ENCODE data around the gene CORT.
"Not testable (repeated sequence)": the region's sequence is repeated elsewhere in the genome, so short reads cannot be mapped to it uniquely, and the experiment has no call there.

The CORT gene

GRCh38 chr1:10457462-10457861 lies 7.6 kb downstream of the CORT start:
- H4K91ac ChIP-seq (ENCODE audit: low read depth, low read length, poor library complexity); H3K9ac ChIP-seq (ENCODE audit: low read depth, low read length, poor library complexity); H4K8ac ChIP-seq (ENCODE audit: low read depth, low read length); H2BK15ac ChIP-seq (ENCODE audit: low read length); H2AFZ ChIP-seq (ENCODE audit: low read length); H3K4ac ChIP-seq (ENCODE audit: low read length); H2BK5ac ChIP-seq (ENCODE audit: low read length); H3K23ac ChIP-seq (ENCODE audit: low read depth, low read length, poor library complexity); H3K9me3 ChIP-seq (replicated peaks in 1 of 2; ENCODE audit: control insufficient read depth in 2 of 2, insufficient read depth in 1 of 2, low read depth in 1 of 2, low read length in 2 of 2); H3K18ac ChIP-seq (ENCODE audit: low read length); H3K4me1 ChIP-seq (ENCODE audit: control insufficient read depth in 2 of 2, insufficient read depth in 1 of 2, low read depth in 1 of 2, low read length in 2 of 2); H2BK12ac ChIP-seq (ENCODE audit: low read length); H2BK120ac ChIP-seq (ENCODE audit: low read depth, low read length); H3K14ac ChIP-seq (ENCODE audit: low read length); DNase-seq (ENCODE audit: low spot score); H3K79me1 ChIP-seq (ENCODE audit: low read depth, low read length); H3K27ac ChIP-seq (replicated peaks; ENCODE audit: low read length); H3K4me2 ChIP-seq (ENCODE audit: insufficient read depth, low read length, poor library complexity, severe bottlenecking); H3K27me3 ChIP-seq (ENCODE audit: control insufficient read depth in 3 of 3, insufficient read depth in 3 of 3, low read depth in 1 of 3, low read length in 3 of 3); H3K4me3 ChIP-seq (ENCODE audit: low read length in 2 of 2); H2AK5ac ChIP-seq (ENCODE audit: low read depth, low read length): not testable (repeated sequence)
- peaks cover 15 to 41% of the 10 kb centered on the region in 2 donors for H3K36me3 ChIP-seq (replicated peaks in 1 of 2; ENCODE audit: control insufficient read depth in 2 of 2, insufficient read depth in 2 of 2, low read length in 2 of 2)
- WGBS, 2 donors (ENCODE audit: extremely low coverage in 2 of 2, insufficient read length in 2 of 2, insufficient replicate concordance in 1 of 2), result no CpG with 5 or more reads among the region's 7 CpGs

- Histone ChIP-seq H3K4me2 (ENCODE audit: insufficient read depth, low read length, poor library complexity, severe bottlenecking) (no peak overlapping the region), H4K8ac (ENCODE audit: low read depth, low read length) (no peak overlapping the region), H2AK5ac (ENCODE audit: low read depth, low read length) (no peak overlapping the region), H2AFZ (ENCODE audit: low read length) (no peak overlapping the region), H3K9ac (ENCODE audit: low read depth, low read length, poor library complexity) (no peak overlapping the region), H3K79me1 (ENCODE audit: low read depth, low read length) (no peaks in the 10 kb centered on the region), H3K4ac (ENCODE audit: low read length) (no peak overlapping the region), H3K27ac (replicated peaks; ENCODE audit: low read length) (no peak overlapping the region), H2BK15ac (ENCODE audit: low read length) (no peak overlapping the region), H2BK120ac (ENCODE audit: low read depth, low read length) (no peak overlapping the region), H2BK12ac (ENCODE audit: low read length) (no peak overlapping the region), H3K4me3 (ENCODE audit: low read length in 2 of 2) (no peak overlapping the region), H3K27me3 (ENCODE audit: control insufficient read depth in 3 of 3, insufficient read depth in 3 of 3, low read depth in 1 of 3, low read length in 3 of 3) (no peaks in the 10 kb centered on the region), H3K18ac (ENCODE audit: low read length) (no peak overlapping the region), H3K4me1 (ENCODE audit: control insufficient read depth in 2 of 2, insufficient read depth in 1 of 2, low read depth in 1 of 2, low read length in 2 of 2) (no peaks in the 10 kb centered on the region), H3K9me3 (replicated peaks in 1 of 2; ENCODE audit: control insufficient read depth in 2 of 2, insufficient read depth in 1 of 2, low read depth in 1 of 2, low read length in 2 of 2) (peaks cover 0 to 5% of the 10 kb centered on the region in 2 donors), H2BK5ac (ENCODE audit: low read length) (no peak overlapping the region), H3K14ac (ENCODE audit: low read length) (no peak overlapping the region), H3K36me3 (replicated peaks in 1 of 2; ENCODE audit: control insufficient read depth in 2 of 2, insufficient read depth in 2 of 2, low read length in 2 of 2) (peaks cover 19 to 46% of the 10 kb centered on the region in 2 donors), H3K23ac (ENCODE audit: low read depth, low read length, poor library complexity) (no peak overlapping the region), H4K91ac (ENCODE audit: low read depth, low read length, poor library complexity) (no peak overlapping the region)
- no CpG with 5 or more reads among the region's 9 CpGs for WGBS, 2 donors (ENCODE audit: extremely low coverage in 2 of 2, insufficient read length in 2 of 2, insufficient replicate concordance in 1 of 2)
- DNase-seq (ENCODE audit: low spot score), result no peak
Observed at GRCh38 chr1:10457875-10458274, 8.0 kb downstream of the CORT start.

- Histone ChIP-seq H2BK12ac (ENCODE audit: low read length) (no peak overlapping the region), H4K91ac (ENCODE audit: low read depth, low read length, poor library complexity) (no peak overlapping the region), H3K4me1 (ENCODE audit: control insufficient read depth in 2 of 2, insufficient read depth in 1 of 2, low read depth in 1 of 2, low read length in 2 of 2) (no peaks in the 10 kb centered on the region), H3K27me3 (ENCODE audit: control insufficient read depth in 3 of 3, insufficient read depth in 3 of 3, low read depth in 1 of 3, low read length in 3 of 3) (no peaks in the 10 kb centered on the region), H4K8ac (ENCODE audit: low read depth, low read length) (no peak overlapping the region), H3K36me3 (replicated peaks in 1 of 2; ENCODE audit: control insufficient read depth in 2 of 2, insufficient read depth in 2 of 2, low read length in 2 of 2) (peaks cover 25 to 52% of the 10 kb centered on the region in 2 donors), H3K18ac (ENCODE audit: low read length) (no peak overlapping the region), H3K4me2 (ENCODE audit: insufficient read depth, low read length, poor library complexity, severe bottlenecking) (no peak overlapping the region), H3K23ac (ENCODE audit: low read depth, low read length, poor library complexity) (no peak overlapping the region), H3K9ac (ENCODE audit: low read depth, low read length, poor library complexity) (no peak overlapping the region), H2AK5ac (ENCODE audit: low read depth, low read length) (no peak overlapping the region), H3K79me1 (ENCODE audit: low read depth, low read length) (no peaks in the 10 kb centered on the region), H2AFZ (ENCODE audit: low read length) (no peak overlapping the region), H3K4me3 (ENCODE audit: low read length in 2 of 2) (no peak overlapping the region), H3K27ac (replicated peaks; ENCODE audit: low read length) (no peak overlapping the region), H2BK15ac (ENCODE audit: low read length) (no peak overlapping the region), H3K9me3 (replicated peaks in 1 of 2; ENCODE audit: control insufficient read depth in 2 of 2, insufficient read depth in 1 of 2, low read depth in 1 of 2, low read length in 2 of 2) (peaks cover 0 to 5% of the 10 kb centered on the region in 2 donors), H2BK120ac (ENCODE audit: low read depth, low read length) (no peak overlapping the region), H3K14ac (ENCODE audit: low read length) (no peak overlapping the region), H2BK5ac (ENCODE audit: low read length) (no peak overlapping the region), H3K4ac (ENCODE audit: low read length) (no peak overlapping the region)
- DNase-seq (ENCODE audit: low spot score), result no peak
- WGBS, 2 donors (ENCODE audit: extremely low coverage in 2 of 2, insufficient read length in 2 of 2, insufficient replicate concordance in 1 of 2), result no CpG with 5 or more reads among the region's 3 CpGs
Observed at GRCh38 chr1:10459184-10459583, 9.4 kb downstream of the CORT start.

GRCh38 chr1:10467078-10467477 lies 17.2 kb downstream of the CORT start:
- Histone ChIP-seq H2BK120ac (ENCODE audit: low read depth, low read length) (no peak overlapping the region), H3K18ac (ENCODE audit: low read length) (no peak overlapping the region), H3K27ac (replicated peaks; ENCODE audit: low read length) (no peak overlapping the region), H4K91ac (ENCODE audit: low read depth, low read length, poor library complexity) (no peak overlapping the region), H3K36me3 (replicated peaks in 1 of 2; ENCODE audit: control insufficient read depth in 2 of 2, insufficient read depth in 2 of 2, low read length in 2 of 2) (peaks cover 37 to 65% of the 10 kb centered on the region in 2 donors), H3K4me2 (ENCODE audit: insufficient read depth, low read length, poor library complexity, severe bottlenecking) (no peak overlapping the region), H3K27me3 (ENCODE audit: control insufficient read depth in 3 of 3, insufficient read depth in 3 of 3, low read depth in 1 of 3, low read length in 3 of 3) (no peaks in the 10 kb centered on the region), H3K4me1 (ENCODE audit: control insufficient read depth in 2 of 2, insufficient read depth in 1 of 2, low read depth in 1 of 2, low read length in 2 of 2) (peaks cover 1 to 7% of the 10 kb centered on the region in 2 donors), H3K9ac (ENCODE audit: low read depth, low read length, poor library complexity) (no peak overlapping the region), H3K14ac (ENCODE audit: low read length) (no peak overlapping the region), H3K9me3 (replicated peaks in 1 of 2; ENCODE audit: control insufficient read depth in 2 of 2, insufficient read depth in 1 of 2, low read depth in 1 of 2, low read length in 2 of 2) (no peaks in the 10 kb centered on the region), H3K79me1 (ENCODE audit: low read depth, low read length) (no peaks in the 10 kb centered on the region), H2AK5ac (ENCODE audit: low read depth, low read length) (no peak overlapping the region), H2AFZ (ENCODE audit: low read length) (no peak overlapping the region), H3K4me3 (ENCODE audit: low read length in 2 of 2) (no peak overlapping the region), H2BK12ac (ENCODE audit: low read length) (no peak overlapping the region), H3K23ac (ENCODE audit: low read depth, low read length, poor library complexity) (no peak overlapping the region), H2BK15ac (ENCODE audit: low read length) (no peak overlapping the region), H2BK5ac (ENCODE audit: low read length) (no peak overlapping the region), H4K8ac (ENCODE audit: low read depth, low read length) (no peak overlapping the region), H3K4ac (ENCODE audit: low read length) (no peak overlapping the region)
- no CpG with 5 or more reads among the region's 2 CpGs for WGBS, 2 donors (ENCODE audit: extremely low coverage in 2 of 2, insufficient read length in 2 of 2, insufficient replicate concordance in 1 of 2)
- no peak for DNase-seq (ENCODE audit: low spot score)

Measured in neuronal stem cell (in vitro differentiated cells).